Measurements from ENCODE around the gene RFC2.
"Not testable (repeated sequence)": the region's sequence is repeated elsewhere in the genome, so short reads cannot be mapped to it uniquely, and the experiment has no call there.

Gene RFC2

GRCh38 chr7:74202841-74203556, 51.2 kb downstream of the RFC2 start:
- peaks cover under 1% of the 10 kb centered on the region; the same call in 1 of the 2 replicates for H3K36me3 ChIP-seq (ENCODE audit: insufficient read depth, low read length)
- no peak overlapping the region for H2AFZ ChIP-seq (ENCODE audit: low read length)
- H3K79me2 ChIP-seq (ENCODE audit: insufficient read depth, low read length), result no peaks in the 10 kb centered on the region
- peaks cover 8% of the 10 kb centered on the region for H3K4me1 ChIP-seq (ENCODE audit: insufficient read depth, low read length, poor library complexity, severe bottlenecking)
- H3K4me2 ChIP-seq (ENCODE audit: low read depth, low read length, poor library complexity, severe bottlenecking), result peak overlapping the region; percentile 50
- peaks cover 2% of the 10 kb centered on the region; the same call in 1 of the 2 replicates for H3F3A ChIP-seq (ENCODE audit: low read depth)
- no peaks in the 10 kb centered on the region for H4K20me1 ChIP-seq (ENCODE audit: insufficient read depth, low read length, poor library complexity, severe bottlenecking)
- no peak overlapping the region for H3K4me3 ChIP-seq (ENCODE audit: low read length, poor library complexity, severe bottlenecking)
- H3K9ac ChIP-seq (ENCODE audit: low read depth, low read length, poor library complexity, severe bottlenecking), result peak overlapping the region; percentile 48
- H3K27me3 ChIP-seq (ENCODE audit: insufficient read depth, low read length, poor library complexity, severe bottlenecking), result no peaks in the 10 kb centered on the region
- TF ChIP-seq, protein P1, sequence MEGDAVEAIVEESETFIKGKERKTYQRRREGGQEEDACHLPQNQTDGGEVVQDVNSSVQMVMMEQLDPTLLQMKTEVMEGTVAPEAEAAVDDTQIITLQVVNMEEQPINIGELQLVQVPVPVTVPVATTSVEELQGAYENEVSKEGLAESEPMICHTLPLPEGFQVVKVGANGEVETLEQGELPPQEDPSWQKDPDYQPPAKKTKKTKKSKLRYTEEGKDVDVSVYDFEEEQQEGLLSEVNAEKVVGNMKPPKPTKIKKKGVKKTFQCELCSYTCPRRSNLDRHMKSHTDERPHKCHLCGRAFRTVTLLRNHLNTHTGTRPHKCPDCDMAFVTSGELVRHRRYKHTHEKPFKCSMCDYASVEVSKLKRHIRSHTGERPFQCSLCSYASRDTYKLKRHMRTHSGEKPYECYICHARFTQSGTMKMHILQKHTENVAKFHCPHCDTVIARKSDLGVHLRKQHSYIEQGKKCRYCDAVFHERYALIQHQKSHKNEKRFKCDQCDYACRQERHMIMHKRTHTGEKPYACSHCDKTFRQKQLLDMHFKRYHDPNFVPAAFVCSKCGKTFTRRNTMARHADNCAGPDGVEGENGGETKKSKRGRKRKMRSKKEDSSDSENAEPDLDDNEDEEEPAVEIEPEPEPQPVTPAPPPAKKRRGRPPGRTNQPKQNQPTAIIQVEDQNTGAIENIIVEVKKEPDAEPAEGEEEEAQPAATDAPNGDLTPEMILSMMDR (conservative IDR thresholded peaks at IDR 0.05; ENCODE audit: low read length), result peak; percentile 75
- no peak for TF ChIP-seq EZH2phosphoT487 (IDR thresholded peaks at IDR 0.05; ENCODE audit: borderline replicate concordance)
- no peaks in the 10 kb centered on the region for H3K9me3 ChIP-seq (ENCODE audit: insufficient read depth, low read depth, low read length)
- no peaks in the 10 kb centered on the region for H3K9me2 ChIP-seq (replicated peaks; ENCODE audit: low read depth, low read length)

DNA sequence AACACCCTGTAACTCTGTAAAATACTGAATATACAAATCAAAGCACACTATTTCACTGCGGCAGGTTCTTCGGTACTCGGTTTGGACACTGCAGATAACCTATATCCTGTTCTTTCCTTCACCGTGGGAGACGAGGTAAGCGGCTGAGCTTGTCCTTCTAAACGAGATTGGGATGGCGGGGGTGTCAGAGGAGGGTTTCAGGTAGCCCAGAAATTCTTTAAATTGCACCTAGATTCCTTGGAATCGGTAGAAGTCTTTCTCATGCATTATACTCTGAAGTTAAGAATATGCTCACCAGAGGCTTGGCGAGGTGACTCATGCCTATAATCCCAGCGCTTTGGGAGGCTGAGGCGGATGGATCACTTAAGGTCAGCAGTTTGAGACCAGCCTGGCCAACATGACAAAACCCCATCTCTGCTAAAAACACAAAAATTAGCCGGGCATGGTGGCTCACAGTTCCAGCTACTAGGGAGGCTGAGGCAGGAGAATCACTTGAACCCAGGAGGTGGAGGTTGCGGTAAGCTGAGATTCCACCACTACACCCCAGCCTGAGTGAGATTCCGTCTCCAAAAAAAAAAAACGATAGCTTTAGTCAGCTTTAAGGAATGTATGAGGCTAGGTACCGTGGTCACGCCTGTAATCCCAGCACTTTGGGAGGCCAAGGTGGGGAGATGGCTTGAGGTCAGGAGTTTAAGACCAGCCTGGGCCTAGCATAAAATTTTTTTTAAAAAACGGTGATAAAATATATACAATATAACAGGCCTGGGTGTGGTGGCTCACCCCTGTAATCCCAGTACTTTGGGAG, 54.4 kb downstream of the RFC2 start:
- Histone ChIP-seq H3K4me2 (ENCODE audit: low read depth, low read length, poor library complexity, severe bottlenecking) (no peak overlapping the region), H4K20me1 (ENCODE audit: insufficient read depth, low read length, poor library complexity, severe bottlenecking) (no peaks in the 10 kb centered on the region), H3K9me2 (replicated peaks; ENCODE audit: low read depth, low read length) (no peaks in the 10 kb centered on the region), H3K4me3 (ENCODE audit: low read length, poor library complexity, severe bottlenecking) (no peak overlapping the region), H3K9me3 (ENCODE audit: insufficient read depth, low read depth, low read length) (no peaks in the 10 kb centered on the region), H2AFZ (ENCODE audit: low read length) (no peak overlapping the region), H3K79me2 (ENCODE audit: insufficient read depth, low read length) (no peaks in the 10 kb centered on the region), H3K4me1 (ENCODE audit: insufficient read depth, low read length, poor library complexity, severe bottlenecking) (peaks cover 8% of the 10 kb centered on the region), H3K9ac (ENCODE audit: low read depth, low read length, poor library complexity, severe bottlenecking) (no peak overlapping the region), H3K36me3 (ENCODE audit: insufficient read depth, low read length) (peaks cover 29% of the 10 kb centered on the region; the same call in 1 of the 2 replicates), H3K27me3 (ENCODE audit: insufficient read depth, low read length, poor library complexity, severe bottlenecking) (no peaks in the 10 kb centered on the region), H3F3A (ENCODE audit: low read depth) (peaks cover 2% of the 10 kb centered on the region; the same call in 1 of the 2 replicates)
- TF ChIP-seq, protein P1 (conservative IDR thresholded peaks at IDR 0.05; ENCODE audit: low read length), result no peak
- no peak for TF ChIP-seq EZH2phosphoT487 (IDR thresholded peaks at IDR 0.05; ENCODE audit: borderline replicate concordance)

GRCh38 chr7:74197449-74198124, 56.6 kb downstream of the RFC2 start:
- Histone ChIP-seq H3K9me2 (replicated peaks; ENCODE audit: low read depth, low read length) (no peaks in the 10 kb centered on the region), H2AFZ (ENCODE audit: low read length) (no peak overlapping the region), H3K36me3 (ENCODE audit: insufficient read depth, low read length) (peaks cover 51% of the 10 kb centered on the region), H4K20me1 (ENCODE audit: insufficient read depth, low read length, poor library complexity, severe bottlenecking) (peaks cover 5% of the 10 kb centered on the region), H3K79me2 (ENCODE audit: insufficient read depth, low read length) (no peaks in the 10 kb centered on the region), H3K4me1 (ENCODE audit: insufficient read depth, low read length, poor library complexity, severe bottlenecking) (no peaks in the 10 kb centered on the region), H3K27me3 (ENCODE audit: insufficient read depth, low read length, poor library complexity, severe bottlenecking) (no peaks in the 10 kb centered on the region), H3K4me2 (ENCODE audit: low read depth, low read length, poor library complexity, severe bottlenecking) (no peak overlapping the region), H3K4me3 (ENCODE audit: low read length, poor library complexity, severe bottlenecking) (no peak overlapping the region), H3F3A (ENCODE audit: low read depth) (peaks cover 2% of the 10 kb centered on the region; the same call in 1 of the 2 replicates), H3K9me3 (ENCODE audit: insufficient read depth, low read depth, low read length) (no peaks in the 10 kb centered on the region), H3K9ac (ENCODE audit: low read depth, low read length, poor library complexity, severe bottlenecking) (no peak overlapping the region)
- TF ChIP-seq, protein P1 (conservative IDR thresholded peaks at IDR 0.05; ENCODE audit: low read length), result no peak
- no peak for TF ChIP-seq EZH2phosphoT487 (IDR thresholded peaks at IDR 0.05; ENCODE audit: borderline replicate concordance)

DNA sequence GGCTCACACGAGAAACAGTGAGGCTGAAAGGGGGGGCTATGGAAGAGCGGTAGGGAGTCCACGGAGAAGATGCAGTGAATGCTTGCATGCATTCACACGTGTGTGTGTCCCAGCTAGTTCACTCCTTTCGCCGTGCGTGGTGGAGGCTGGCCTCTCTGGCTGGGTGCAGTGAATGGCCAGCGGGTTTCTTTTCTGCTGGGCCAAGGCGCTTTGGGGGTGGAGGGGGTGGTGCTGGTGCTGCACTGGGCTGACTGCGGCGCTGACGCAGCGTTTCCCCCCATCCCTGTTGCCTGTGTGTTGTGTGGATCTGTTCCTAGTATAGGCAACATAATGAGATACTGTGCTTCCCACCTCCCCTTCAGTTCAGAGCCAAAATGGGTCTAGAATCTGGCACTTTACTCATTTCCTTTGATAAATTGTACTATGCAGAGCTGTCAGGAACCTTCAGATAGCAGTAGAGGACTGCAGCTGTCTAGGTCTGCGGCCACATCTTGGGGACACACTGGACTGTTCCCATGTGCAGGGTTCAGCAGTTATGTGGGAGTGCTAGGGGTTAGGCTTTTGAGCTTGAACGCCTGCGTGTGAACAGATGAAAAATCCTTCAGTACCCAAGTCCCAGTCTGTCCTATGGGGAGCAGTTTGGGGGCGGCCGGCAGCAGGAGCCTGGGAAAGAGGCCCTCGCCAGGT, 58.1 kb downstream of the RFC2 start:
- H3K27me3 ChIP-seq (ENCODE audit: insufficient read depth, low read length, poor library complexity, severe bottlenecking); H2AFZ ChIP-seq (ENCODE audit: low read length); H3K4me3 ChIP-seq (ENCODE audit: low read length, poor library complexity, severe bottlenecking); H3K79me2 ChIP-seq (ENCODE audit: insufficient read depth, low read length); H3K4me2 ChIP-seq (ENCODE audit: low read depth, low read length, poor library complexity, severe bottlenecking); H3K9me3 ChIP-seq (ENCODE audit: insufficient read depth, low read depth, low read length); H3K4me1 ChIP-seq (ENCODE audit: insufficient read depth, low read length, poor library complexity, severe bottlenecking); H3F3A ChIP-seq (ENCODE audit: low read depth); H3K9ac ChIP-seq (ENCODE audit: low read depth, low read length, poor library complexity, severe bottlenecking); H4K20me1 ChIP-seq (ENCODE audit: insufficient read depth, low read length, poor library complexity, severe bottlenecking); H3K9me2 ChIP-seq (replicated peaks; ENCODE audit: low read depth, low read length): not testable (repeated sequence)
- H3K36me3 ChIP-seq (ENCODE audit: insufficient read depth, low read length), result peaks cover 65% of the 10 kb centered on the region

Data from Loucy (cell line).